Peyer's patch (tissue), 4 donors: ENCODE measurements around the gene TRPV4. TPM values are rescaled to one million over a fixed set of nuclear protein-coding genes. Genes with fewer than 3 reads are reported as not detected.

Experiments
- DNase-seq, 3 donors: peaks; one replicate each; pipeline ENCODE4 v3.0.0-alpha.2; 2017 to 2019
- H3K27ac ChIP-seq, 4 donors: fragments of 200-600 bp; sonication (generic); one replicate each; pipeline ENCODE4 v1.5.1; 2016 to 2019
- H3K27me3 ChIP-seq, 2 donors: fragments of 200-600 bp; sonication (generic); one replicate each; pipeline ENCODE4 v1.5.1; 2019
- H3K36me3 ChIP-seq, 3 donors: fragments of 200-600 bp; sonication (generic); one replicate each; pipeline ENCODE4 v1.5.1; 2016 to 2019
- H3K4me1 ChIP-seq, 4 donors: fragments of 200-600 bp; sonication (generic); one replicate each; pipeline ENCODE4 v1.5.1; 2016 to 2019
- H3K4me3 ChIP-seq, 4 donors: fragments of 200-600 bp; sonication (generic); 1 replicate in 3 of 4; 2 replicates in 1 of 4; pipeline ENCODE4 v1.5.1; 2016 to 2019; ENCODE audit warnings: mild to moderate bottlenecking in 1 of 4
- H3K9me3 ChIP-seq, 4 donors: fragments of 200-600 bp; sonication (generic); one replicate each; pipeline ENCODE4 v1.5.1; 2016 to 2019; ENCODE audit warnings: mild to moderate bottlenecking in 1 of 4
- CTCF ChIP-seq, 6 experiments: fragments of 450-650 bp in 4 of 6; fragments of 200-600 bp in 2 of 6; sonication (generic) in 1 of 6; IDR thresholded peaks; one replicate each; pipeline ENCODE4 v1.5.1; 2017 to 2019; ENCODE audit warnings: antibody characterized with exemption in 6 of 6, mild to moderate bottlenecking in 3 of 6, moderate library complexity in 1 of 6
- POLR2A ChIP-seq, 2 donors: fragments of 450-650 bp; IDR thresholded peaks; one replicate each; pipeline ENCODE4 v1.5.1; 2017; ENCODE audit warnings: antibody characterized with exemption in 2 of 2, mild to moderate bottlenecking in 2 of 2, moderate library complexity in 2 of 2
- total RNA-seq, 4 donors: library from RNA; depleted of rRNA; stranded (reverse); fragments of >200 nt; gene quantifications; one replicate each; pipeline ENCODE4 v1.1.0, GENCODE V29; 2016

Gene TRPV4
- total RNA-seq, result under 1 TPM in 2 of 4 donors, not detected in 2; 0.27 to 0.57 TPM

GRCh38 chr12:109833307-109834189 lies at the start of gene TRPV4:
Gene TRPV4 (minus strand): TSS chr12:109833398. CDS start chr12:109814796, 18,602 bp downstream.
- Histone ChIP-seq H3K27me3 (no peaks in the 10 kb centered on the region), H3K4me3 (peak within 1 kb of the TSS; percentile 5 to 56 (median 40)), H3K27ac (no peak within 1 kb of the TSS), H3K4me1 (peaks cover 0 to 5% (median 0%) of the 10 kb centered on the region in 4 donors), H3K9me3 (no peaks in the 10 kb centered on the region), H3K36me3 (no peaks in the 10 kb centered on the region)
- DNase-seq, result no peak
- no peak for TF ChIP-seq CTCF (IDR thresholded peaks at IDR 0.05)
- no peak for TF ChIP-seq POLR2A (IDR thresholded peaks at IDR 0.05)

- TF ChIP-seq POLR2A (IDR thresholded peaks at IDR 0.05) (no peak), CTCF (IDR thresholded peaks at IDR 0.05) (no peak)
Observed at GRCh38 chr12:109881752-109882151, 48.6 kb upstream of the TRPV4 start.

GRCh38 chr12:109880938-109881337 lies 47.7 kb upstream of the TRPV4 start:
- Histone ChIP-seq H3K27me3 (no peaks in the 10 kb centered on the region), H3K36me3 (no peaks in the 10 kb centered on the region), H3K27ac (peak overlapping the region; percentile 47 to 88 (median 74)), H3K4me1 (peaks cover 3 to 23% (median 15%) of the 10 kb centered on the region in 4 donors), H3K4me3 (peak overlapping the region; percentile 68 to 93 (median 81)), H3K9me3 (no peaks in the 10 kb centered on the region)
- no peak for TF ChIP-seq CTCF (IDR thresholded peaks at IDR 0.05)
- TF ChIP-seq POLR2A (IDR thresholded peaks at IDR 0.05), result peak in 1 of 2 donors; percentile 1
- DNase-seq, result no peak

More at GRCh38 chr12:109881752-109882151, 48.6 kb upstream of the TRPV4 start:
- Histone ChIP-seq H3K9me3 (no peaks in the 10 kb centered on the region), H3K36me3 (no peaks in the 10 kb centered on the region), H3K4me3 (no peak overlapping the region), H3K27ac (no peak overlapping the region), H3K27me3 (no peaks in the 10 kb centered on the region), H3K4me1 (peaks cover 3 to 19% (median 15%) of the 10 kb centered on the region in 4 donors)
- DNase-seq, result no peak

GRCh38 chr12:109880043-109880931 lies 47.1 kb upstream of the TRPV4 start, which contains the start of gene GLTP:
Gene GLTP (minus strand): TSS chr12:109880541. CDS start chr12:109880374, 167 bp downstream.
- peak; percentile 84 to 93 (median 93) for DNase-seq
- Histone ChIP-seq H3K27me3 (no peaks in the 10 kb centered on the region), H3K4me3 (peak within 1 kb of the TSS; percentile 68 to 93 (median 81)), H3K27ac (peak within 1 kb of the TSS; percentile 75 to 88 (median 82)), H3K4me1 (peaks cover 3 to 29% (median 15%) of the 10 kb centered on the region in 4 donors), H3K36me3 (no peaks in the 10 kb centered on the region), H3K9me3 (no peaks in the 10 kb centered on the region)
- TF ChIP-seq POLR2A (IDR thresholded peaks at IDR 0.05) (peak; percentile 34 to 50), CTCF (IDR thresholded peaks at IDR 0.05) (peak; percentile 27 to 99 (median 87))

GRCh38 chr12:109879351-109880042 lies 46.3 kb upstream of the TRPV4 start:
- H3K9me3 ChIP-seq, result no peaks in the 10 kb centered on the region
- H3K27ac ChIP-seq, result peak overlapping the region; percentile 75 to 88 (median 82)
- TF ChIP-seq CTCF (IDR thresholded peaks at IDR 0.05), result no peak
- no peak for TF ChIP-seq POLR2A (IDR thresholded peaks at IDR 0.05)
- no peaks in the 10 kb centered on the region for H3K27me3 ChIP-seq
- no peak for DNase-seq
- peak overlapping the region; percentile 68 to 93 (median 81) for H3K4me3 ChIP-seq
- H3K36me3 ChIP-seq, result no peaks in the 10 kb centered on the region
- peaks cover 3 to 37% (median 15%) of the 10 kb centered on the region in 4 donors for H3K4me1 ChIP-seq
